Measurements from ENCODE around the gene DHRS2.
"Not testable (repeated sequence)": the region's sequence is repeated elsewhere in the genome, so short reads cannot be mapped to it uniquely, and the experiment has no call there.

DHRS2 gene

GRCh38 chr14:23637312-23637654 is 1.1 kb downstream of the DHRS2 start:
- not testable (repeated sequence) for H2BK120ac ChIP-seq (ENCODE audit: low read depth, low read length); H2BK5ac ChIP-seq (ENCODE audit: low read length); H3K4me1 ChIP-seq (ENCODE audit: control insufficient read depth, low read depth, low read length); H3K4me3 ChIP-seq (ENCODE audit: low read length); H3K23ac ChIP-seq (ENCODE audit: low read length); H3K18ac ChIP-seq (ENCODE audit: low read length); H3K9ac ChIP-seq (ENCODE audit: low read length); H2AK5ac ChIP-seq (ENCODE audit: low read length); H4K8ac ChIP-seq (ENCODE audit: low read depth, low read length); H3K79me2 ChIP-seq (ENCODE audit: control insufficient read depth, insufficient read depth, low read length); H3K4me2 ChIP-seq (ENCODE audit: low read length); H3K4ac ChIP-seq (ENCODE audit: low read depth, low read length); H2BK15ac ChIP-seq (replicated peaks; ENCODE audit: low read depth); H3K79me1 ChIP-seq (ENCODE audit: low read length); H4K5ac ChIP-seq (ENCODE audit: low read length); H3K56ac ChIP-seq (ENCODE audit: low read length); DNase-seq; H3K27ac ChIP-seq (ENCODE audit: low read depth, low read length); H3K27me3 ChIP-seq (ENCODE audit: insufficient read depth, low read length, poor library complexity); H3K36me3 ChIP-seq (ENCODE audit: control insufficient read depth, insufficient read depth, low read length)
- no CpG with 5 or more reads among the region's 4 CpGs for WGBS (ENCODE audit: extremely low coverage, insufficient coverage, low lambda C conversion rate)

GRCh38 chr14:23637655-23638413 is 1.7 kb downstream of the DHRS2 start:
- H2BK5ac ChIP-seq (ENCODE audit: low read length); H3K27ac ChIP-seq (ENCODE audit: low read depth, low read length): not testable (repeated sequence)
- WGBS (ENCODE audit: extremely low coverage, insufficient coverage, low lambda C conversion rate): no CpG with 5 or more reads among the region's 17 CpGs

GRCh38 chr14:23638414-23639047 is 2.4 kb downstream of the DHRS2 start:
- H3K27ac ChIP-seq (ENCODE audit: low read depth, low read length): no peak overlapping the region
- H3K4me3 ChIP-seq (ENCODE audit: low read length): no peak overlapping the region
- no peak overlapping the region for H3K4me2 ChIP-seq (ENCODE audit: low read length)
- no peak overlapping the region for H2AK5ac ChIP-seq (ENCODE audit: low read length)
- H2BK120ac ChIP-seq (ENCODE audit: low read depth, low read length): no peak overlapping the region
- no peaks in the 10 kb centered on the region for H3K79me1 ChIP-seq (ENCODE audit: low read length)
- no peak overlapping the region for H3K9ac ChIP-seq (ENCODE audit: low read length)
- no peaks in the 10 kb centered on the region for H3K36me3 ChIP-seq (ENCODE audit: control insufficient read depth, insufficient read depth, low read length)
- H3K4ac ChIP-seq (ENCODE audit: low read depth, low read length): no peak overlapping the region
- peak; percentile 68 for DNase-seq
- no peak overlapping the region for H3K56ac ChIP-seq (ENCODE audit: low read length)
- H3K23ac ChIP-seq (ENCODE audit: low read length): no peak overlapping the region
- peaks cover 6% of the 10 kb centered on the region for H3K4me1 ChIP-seq (ENCODE audit: control insufficient read depth, low read depth, low read length)
- H4K8ac ChIP-seq (ENCODE audit: low read depth, low read length): no peak overlapping the region
- H2BK5ac ChIP-seq (ENCODE audit: low read length): no peak overlapping the region
- H3K18ac ChIP-seq (ENCODE audit: low read length): no peak overlapping the region
- H3K79me2 ChIP-seq (ENCODE audit: control insufficient read depth, insufficient read depth, low read length): no peaks in the 10 kb centered on the region
- no CpG with 5 or more reads among the region's 8 CpGs for WGBS (ENCODE audit: extremely low coverage, insufficient coverage, low lambda C conversion rate)
- H4K5ac ChIP-seq (ENCODE audit: low read length): no peak overlapping the region
- H2BK15ac ChIP-seq (replicated peaks; ENCODE audit: low read depth): no peak overlapping the region
- H3K27me3 ChIP-seq (ENCODE audit: insufficient read depth, low read length, poor library complexity): no peaks in the 10 kb centered on the region

More at GRCh38 chr14:23637655-23638413, 1.7 kb downstream of the DHRS2 start:
- H3K79me1 ChIP-seq (ENCODE audit: low read length); H3K79me2 ChIP-seq (ENCODE audit: control insufficient read depth, insufficient read depth, low read length); H3K4me1 ChIP-seq (ENCODE audit: control insufficient read depth, low read depth, low read length); H2BK120ac ChIP-seq (ENCODE audit: low read depth, low read length); DNase-seq; H3K23ac ChIP-seq (ENCODE audit: low read length); H3K18ac ChIP-seq (ENCODE audit: low read length); H3K56ac ChIP-seq (ENCODE audit: low read length); H3K27me3 ChIP-seq (ENCODE audit: insufficient read depth, low read length, poor library complexity); H3K4me2 ChIP-seq (ENCODE audit: low read length); H3K4me3 ChIP-seq (ENCODE audit: low read length); H4K8ac ChIP-seq (ENCODE audit: low read depth, low read length); H3K36me3 ChIP-seq (ENCODE audit: control insufficient read depth, insufficient read depth, low read length); H3K4ac ChIP-seq (ENCODE audit: low read depth, low read length); H2AK5ac ChIP-seq (ENCODE audit: low read length); H2BK15ac ChIP-seq (replicated peaks; ENCODE audit: low read depth); H4K5ac ChIP-seq (ENCODE audit: low read length); H3K9ac ChIP-seq (ENCODE audit: low read length): not testable (repeated sequence)

GRCh38 chr14:23639048-23639890 is 3.1 kb downstream of the DHRS2 start:
- no peak overlapping the region for H4K5ac ChIP-seq (ENCODE audit: low read length)
- H3K23ac ChIP-seq (ENCODE audit: low read length): no peak overlapping the region
- DNase-seq: no peak
- H2BK120ac ChIP-seq (ENCODE audit: low read depth, low read length): no peak overlapping the region
- H2AK5ac ChIP-seq (ENCODE audit: low read length): no peak overlapping the region
- no peak overlapping the region for H3K9ac ChIP-seq (ENCODE audit: low read length)
- no peak overlapping the region for H2BK5ac ChIP-seq (ENCODE audit: low read length)
- H3K4me2 ChIP-seq (ENCODE audit: low read length): no peak overlapping the region
- H3K4me3 ChIP-seq (ENCODE audit: low read length): no peak overlapping the region
- WGBS (ENCODE audit: extremely low coverage, insufficient coverage, low lambda C conversion rate): no CpG with 5 or more reads among the region's 21 CpGs
- no peak overlapping the region for H3K4ac ChIP-seq (ENCODE audit: low read depth, low read length)
- H3K27me3 ChIP-seq (ENCODE audit: insufficient read depth, low read length, poor library complexity): no peaks in the 10 kb centered on the region
- H3K79me2 ChIP-seq (ENCODE audit: control insufficient read depth, insufficient read depth, low read length): no peaks in the 10 kb centered on the region
- no peak overlapping the region for H3K56ac ChIP-seq (ENCODE audit: low read length)
- peaks cover 6% of the 10 kb centered on the region for H3K4me1 ChIP-seq (ENCODE audit: control insufficient read depth, low read depth, low read length)
- H3K27ac ChIP-seq (ENCODE audit: low read depth, low read length): no peak overlapping the region
- H3K18ac ChIP-seq (ENCODE audit: low read length): no peak overlapping the region
- no peaks in the 10 kb centered on the region for H3K36me3 ChIP-seq (ENCODE audit: control insufficient read depth, insufficient read depth, low read length)
- H2BK15ac ChIP-seq (replicated peaks; ENCODE audit: low read depth): no peak overlapping the region
- no peak overlapping the region for H4K8ac ChIP-seq (ENCODE audit: low read depth, low read length)
- no peaks in the 10 kb centered on the region for H3K79me1 ChIP-seq (ENCODE audit: low read length)

- peaks cover 6% of the 10 kb centered on the region for H3K4me1 ChIP-seq (ENCODE audit: control insufficient read depth, low read depth, low read length)
- no peak overlapping the region for H2BK5ac ChIP-seq (ENCODE audit: low read length)
- H3K27me3 ChIP-seq (ENCODE audit: insufficient read depth, low read length, poor library complexity): no peaks in the 10 kb centered on the region
- H3K9ac ChIP-seq (ENCODE audit: low read length): no peak overlapping the region
- H4K5ac ChIP-seq (ENCODE audit: low read length): no peak overlapping the region
- H3K18ac ChIP-seq (ENCODE audit: low read length): no peak overlapping the region
- H2AK5ac ChIP-seq (ENCODE audit: low read length): no peak overlapping the region
- H4K8ac ChIP-seq (ENCODE audit: low read depth, low read length): no peak overlapping the region
- no peak overlapping the region for H3K56ac ChIP-seq (ENCODE audit: low read length)
- no peak overlapping the region for H3K4me2 ChIP-seq (ENCODE audit: low read length)
- H3K4ac ChIP-seq (ENCODE audit: low read depth, low read length): no peak overlapping the region
- no peak for DNase-seq
- no peaks in the 10 kb centered on the region for H3K79me1 ChIP-seq (ENCODE audit: low read length)
- H3K79me2 ChIP-seq (ENCODE audit: control insufficient read depth, insufficient read depth, low read length): no peaks in the 10 kb centered on the region
- WGBS (ENCODE audit: extremely low coverage, insufficient coverage, low lambda C conversion rate): no CpG with 5 or more reads among the region's 8 CpGs
- no peaks in the 10 kb centered on the region for H3K36me3 ChIP-seq (ENCODE audit: control insufficient read depth, insufficient read depth, low read length)
- H2BK15ac ChIP-seq (replicated peaks; ENCODE audit: low read depth): no peak overlapping the region
- H3K23ac ChIP-seq (ENCODE audit: low read length): no peak overlapping the region
- no peak overlapping the region for H3K4me3 ChIP-seq (ENCODE audit: low read length)
- no peak overlapping the region for H2BK120ac ChIP-seq (ENCODE audit: low read depth, low read length)
- H3K27ac ChIP-seq (ENCODE audit: low read depth, low read length): no peak overlapping the region
These were observed 3.8 kb downstream of the DHRS2 start for GRCh38 chr14:23639891-23640523.
